WTC11 (cell line): Measurements from ENCODE around the gene PACS1. TPM values are rescaled to one million over a fixed set of nuclear protein-coding genes. Genes with fewer than 3 reads are reported as not detected.

Source experiments
- ATAC-seq: fragments of 200-7000 bp; cut with Tn5 transposase; 2 replicates; pipeline ENCODE4 v1.10.0; 2021; ENCODE audit warnings: mild to moderate bottlenecking, moderate library complexity
- CTCF ChIA-PET: fragments of 300-600 bp; sonication (Branson Sonifier 250); formaldehyde crosslinking; loops from one replicate; lab custom pipeline; 2021; ENCODE audit warnings: antibody characterized with exemption; lab: Charles Lee
- POLR2A ChIA-PET: fragments of 350-600 bp; sonication (Branson Sonifier 250); formaldehyde crosslinking; loops from one replicate; lab custom pipeline; 2021; ENCODE audit warnings: antibody characterized with exemption; lab: Charles Lee
- DNase-seq: peaks from one replicate; pipeline ENCODE4 v3.0.0; 2021; ENCODE audit warnings: low spot score
- H3K27ac Mint-ChIP-seq: 2 replicates; pipeline ENCODE4 v1.8.0; 2021; ENCODE audit warnings: mixed read lengths
- H3K27me3 Mint-ChIP-seq: 2 replicates; pipeline ENCODE4 v1.8.0; 2021; ENCODE audit warnings: low read depth, mild to moderate bottlenecking, moderate library complexity, mixed read lengths
- H3K36me3 Mint-ChIP-seq: 2 replicates; pipeline ENCODE4 v1.8.0; 2021; ENCODE audit warnings: mixed read lengths
- H3K4me1 Mint-ChIP-seq: 2 replicates; pipeline ENCODE4 v1.8.0; 2022; ENCODE audit warnings: mixed read lengths
- H3K4me3 Mint-ChIP-seq: 2 replicates; pipeline ENCODE4 v1.8.0; 2021; ENCODE audit warnings: mild to moderate bottlenecking, moderate library complexity, mixed read lengths
- H3K9me3 Mint-ChIP-seq: 2 replicates; pipeline ENCODE4 v1.8.0; 2021; ENCODE audit warnings: mixed read lengths
- CBFB ChIP-seq: sonication (generic); formaldehyde crosslinking; IDR thresholded peaks from 2 replicates; pipeline ENCODE4 v1.8.1; 2022; ENCODE audit warnings: mild to moderate bottlenecking, low read depth, missing genetic modification reagents
- EMX1 ChIP-seq: fragments of 250-450 bp; sonication (Bioruptor Pico); IDR thresholded peaks from 2 replicates; pipeline ENCODE4 v1.8.0; 2021; ENCODE audit warnings: mild to moderate bottlenecking
- IRF2 ChIP-seq: sonication (generic); formaldehyde crosslinking; IDR thresholded peaks from 2 replicates; pipeline ENCODE4 v1.8.0; 2022; ENCODE audit warnings: low read depth, missing genetic modification reagents, borderline replicate concordance
- JAZF1 ChIP-seq: fragments of 250-450 bp; sonication (Bioruptor Pico); IDR thresholded peaks from 2 replicates; pipeline ENCODE4 v1.9.0; 2021; ENCODE audit warnings: moderate library complexity, mild to moderate bottlenecking, inconsistent platforms
- NR2C2 ChIP-seq: sonication (generic); formaldehyde crosslinking; IDR thresholded peaks from 2 replicates; pipeline ENCODE4 v1.8.0; 2022; ENCODE audit warnings: mild to moderate bottlenecking, missing genetic modification reagents
- SMAD3 ChIP-seq: sonication (generic); formaldehyde crosslinking; IDR thresholded peaks from 2 replicates; pipeline ENCODE4 v1.8.0; 2022; ENCODE audit warnings: missing genetic modification reagents, mild to moderate bottlenecking, borderline replicate concordance
- ZBTB21 ChIP-seq: sonication (generic); formaldehyde crosslinking; IDR thresholded peaks from 2 replicates; pipeline ENCODE4 v1.8.1; 2023; ENCODE audit warnings: mild to moderate bottlenecking, missing genetic modification reagents, borderline replicate concordance
- ZNF263 ChIP-seq: sonication (generic); formaldehyde crosslinking; IDR thresholded peaks from 2 replicates; pipeline ENCODE4 v1.8.1; 2022; ENCODE audit warnings: low read depth, mild to moderate bottlenecking, moderate library complexity, missing genetic modification reagents
- ZNF423 ChIP-seq: fragments of 250-450 bp; sonication (Bioruptor Pico); IDR thresholded peaks from 2 replicates; pipeline ENCODE4 v2.1.2; 2022; ENCODE audit warnings: mild to moderate bottlenecking, moderate library complexity
- total RNA-seq: library from RNA; stranded (reverse); gene quantifications from 3 replicates; pipeline ENCODE4 v1.2.3, GENCODE V29; 2021
- TF ChIP-seq, protein P1 (sequence below): sonication (generic); formaldehyde crosslinking; IDR thresholded peaks from 2 replicates; pipeline ENCODE4 v1.8.0; 2022; ENCODE audit warnings: missing genetic modification reagents
- TF ChIP-seq, protein P2 (sequence below): sonication (generic); formaldehyde crosslinking; IDR thresholded peaks from 2 replicates; pipeline ENCODE4 v1.8.0; 2023; ENCODE audit warnings: missing genetic modification reagents
- TF ChIP-seq, protein P3 (sequence below): sonication (generic); formaldehyde crosslinking; IDR thresholded peaks from 2 replicates; pipeline ENCODE4 v1.8.1; 2022; ENCODE audit warnings: low read depth, missing genetic modification reagents, borderline replicate concordance
- TF ChIP-seq, protein P4 (sequence below): fragments of 250-450 bp; sonication (Bioruptor Pico); IDR thresholded peaks from 2 replicates; pipeline ENCODE4 v2.1.2; 2022; ENCODE audit warnings: mild to moderate bottlenecking, moderate library complexity
- TF ChIP-seq, protein P5 (sequence below): sonication (generic); formaldehyde crosslinking; conservative IDR thresholded peaks from 2 replicates; pipeline ENCODE4 v1.8.1; 2023; ENCODE audit warnings: mild to moderate bottlenecking, low read depth, missing genetic modification reagents, moderate library complexity
- TF ChIP-seq, protein P6 (sequence below): sonication (generic); formaldehyde crosslinking; IDR thresholded peaks from 2 replicates; pipeline ENCODE4 v1.8.0; 2023; ENCODE audit warnings: mild to moderate bottlenecking, missing genetic modification reagents
- TF ChIP-seq, protein P7 (sequence below): fragments of 250-450 bp; sonication (Bioruptor Pico); IDR thresholded peaks from 2 replicates; pipeline ENCODE4 v1.9.0; 2021; ENCODE audit warnings: moderate library complexity, mild to moderate bottlenecking, inconsistent platforms, borderline replicate concordance
- TF ChIP-seq, protein P8 (sequence below): sonication (generic); formaldehyde crosslinking; IDR thresholded peaks from 2 replicates; pipeline ENCODE4 v1.8.1; 2022; ENCODE audit warnings: mild to moderate bottlenecking, missing genetic modification reagents, moderate library complexity, borderline replicate concordance

PACS1 gene
- total RNA-seq, 1 experiment from 2014 or later, result 34.8 TPM

DNA sequence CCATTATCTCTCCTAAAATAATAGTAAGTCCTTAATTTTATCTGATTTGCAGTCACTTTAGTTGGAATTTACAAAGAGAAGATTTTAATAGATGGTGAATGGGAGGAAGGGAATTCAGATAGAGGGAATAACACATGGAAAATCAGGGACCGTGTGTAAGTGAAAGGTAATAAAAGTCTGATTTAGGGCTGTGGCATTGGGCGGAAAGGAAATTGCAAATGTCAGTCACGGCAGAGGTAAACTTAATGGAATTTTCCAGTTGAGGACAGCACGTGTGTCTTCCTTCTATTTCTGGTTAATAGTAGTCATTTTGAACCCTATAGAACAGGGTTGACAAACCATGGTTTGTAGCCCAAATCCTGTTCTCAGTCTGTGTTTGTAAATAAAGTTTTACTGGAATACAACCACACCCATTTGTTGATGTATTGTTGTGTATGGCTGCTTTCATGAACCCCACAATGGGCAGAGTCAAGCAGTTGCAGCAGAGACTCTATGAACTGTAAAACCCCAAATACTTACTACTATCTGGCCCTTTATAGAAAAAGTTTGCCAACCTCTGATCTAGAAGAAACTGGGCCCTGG, 34.1 kb downstream of the PACS1 start:
- H3K27ac Mint-ChIP-seq, result peak overlapping the region; percentile 17; the same call in 1 of the 2 replicates
- H3K4me3 Mint-ChIP-seq, result no peak overlapping the region
- DNase-seq (no peak), ATAC-seq (no peak)
- POLR2A ChIA-PET, result interaction anchor here (0.7 kb wide), 1 partner anchor 91 kb away, joined by 9 read pairs; no protein-coding TSS in a partner anchor
- H3K9me3 Mint-ChIP-seq, result no peaks in the 10 kb centered on the region
- peaks cover 21% of the 10 kb centered on the region for H3K4me1 Mint-ChIP-seq
- CTCF ChIA-PET, result interaction anchor here (0.7 kb wide), 1 partner anchor 76 kb away, joined by 4 read pairs; no protein-coding TSS in a partner anchor
- H3K27me3 Mint-ChIP-seq, result no peaks in the 10 kb centered on the region
- TF ChIP-seq EMX1 (no peak), JAZF1 (CRISPR knock-in tag) (no peak), ZNF423 (CRISPR knock-in tag) (no peak), NR2C2 (CRISPR knock-in tag) (no peak), IRF2 (CRISPR knock-in tag) (no peak)
- TF ChIP-seq, protein P1, sequence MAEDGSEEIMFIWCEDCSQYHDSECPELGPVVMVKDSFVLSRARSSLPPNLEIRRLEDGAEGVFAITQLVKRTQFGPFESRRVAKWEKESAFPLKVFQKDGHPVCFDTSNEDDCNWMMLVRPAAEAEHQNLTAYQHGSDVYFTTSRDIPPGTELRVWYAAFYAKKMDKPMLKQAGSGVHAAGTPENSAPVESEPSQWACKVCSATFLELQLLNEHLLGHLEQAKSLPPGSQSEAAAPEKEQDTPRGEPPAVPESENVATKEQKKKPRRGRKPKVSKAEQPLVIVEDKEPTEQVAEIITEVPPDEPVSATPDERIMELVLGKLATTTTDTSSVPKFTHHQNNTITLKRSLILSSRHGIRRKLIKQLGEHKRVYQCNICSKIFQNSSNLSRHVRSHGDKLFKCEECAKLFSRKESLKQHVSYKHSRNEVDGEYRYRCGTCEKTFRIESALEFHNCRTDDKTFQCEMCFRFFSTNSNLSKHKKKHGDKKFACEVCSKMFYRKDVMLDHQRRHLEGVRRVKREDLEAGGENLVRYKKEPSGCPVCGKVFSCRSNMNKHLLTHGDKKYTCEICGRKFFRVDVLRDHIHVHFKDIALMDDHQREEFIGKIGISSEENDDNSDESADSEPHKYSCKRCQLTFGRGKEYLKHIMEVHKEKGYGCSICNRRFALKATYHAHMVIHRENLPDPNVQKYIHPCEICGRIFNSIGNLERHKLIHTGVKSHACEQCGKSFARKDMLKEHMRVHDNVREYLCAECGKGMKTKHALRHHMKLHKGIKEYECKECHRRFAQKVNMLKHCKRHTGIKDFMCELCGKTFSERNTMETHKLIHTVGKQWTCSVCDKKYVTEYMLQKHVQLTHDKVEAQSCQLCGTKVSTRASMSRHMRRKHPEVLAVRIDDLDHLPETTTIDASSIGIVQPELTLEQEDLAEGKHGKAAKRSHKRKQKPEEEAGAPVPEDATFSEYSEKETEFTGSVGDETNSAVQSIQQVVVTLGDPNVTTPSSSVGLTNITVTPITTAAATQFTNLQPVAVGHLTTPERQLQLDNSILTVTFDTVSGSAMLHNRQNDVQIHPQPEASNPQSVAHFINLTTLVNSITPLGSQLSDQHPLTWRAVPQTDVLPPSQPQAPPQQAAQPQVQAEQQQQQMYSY (CRISPR knock-in tag), result no peak
- H3K36me3 Mint-ChIP-seq, result no peaks in the 10 kb centered on the region

DNA sequence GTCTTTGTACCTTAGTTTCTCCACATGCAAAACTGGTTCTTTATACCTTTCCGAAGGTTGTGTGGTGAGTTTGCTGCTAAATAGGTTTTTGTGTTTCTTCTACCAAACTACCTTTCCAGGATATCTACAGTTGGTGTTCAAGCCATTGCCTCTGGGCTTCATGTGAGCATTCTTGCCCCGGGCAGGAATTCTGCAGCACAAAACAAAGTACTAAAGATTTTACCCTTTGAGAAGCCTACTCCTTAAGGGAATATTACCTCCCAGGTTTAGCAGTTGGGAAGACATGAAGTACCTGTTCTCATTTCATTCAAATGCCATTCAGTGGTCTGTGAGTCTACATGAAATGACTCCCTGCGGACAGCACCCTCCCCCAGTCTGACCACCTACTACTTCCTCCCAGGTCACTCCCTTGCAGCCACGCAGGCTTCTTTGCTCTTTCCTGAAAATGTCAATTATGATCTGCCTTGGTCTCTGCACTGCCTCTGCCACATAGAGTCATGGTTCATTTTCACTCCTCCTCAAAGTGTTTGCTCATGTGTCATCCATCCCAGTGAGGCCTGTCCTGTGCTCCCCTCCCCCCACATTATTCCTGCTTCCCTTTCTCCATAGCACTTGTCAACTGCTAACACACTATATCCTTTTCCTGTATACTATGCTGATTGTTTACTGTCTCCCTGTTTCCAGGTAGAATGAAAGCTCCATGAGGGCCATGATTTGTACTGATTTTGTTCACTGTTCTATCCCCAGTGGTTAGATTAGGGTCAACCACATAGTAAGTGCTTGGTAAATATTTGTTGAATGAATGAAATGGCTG, 36.9 kb downstream of the PACS1 start:
- TF ChIP-seq, protein P2, sequence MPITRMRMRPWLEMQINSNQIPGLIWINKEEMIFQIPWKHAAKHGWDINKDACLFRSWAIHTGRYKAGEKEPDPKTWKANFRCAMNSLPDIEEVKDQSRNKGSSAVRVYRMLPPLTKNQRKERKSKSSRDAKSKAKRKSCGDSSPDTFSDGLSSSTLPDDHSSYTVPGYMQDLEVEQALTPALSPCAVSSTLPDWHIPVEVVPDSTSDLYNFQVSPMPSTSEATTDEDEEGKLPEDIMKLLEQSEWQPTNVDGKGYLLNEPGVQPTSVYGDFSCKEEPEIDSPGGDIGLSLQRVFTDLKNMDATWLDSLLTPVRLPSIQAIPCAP, result no peak
- TF ChIP-seq CBFB (CRISPR knock-in tag), result no peak
- no peak for TF ChIP-seq ZNF263 (CRISPR knock-in tag)
- TF ChIP-seq, protein P3, sequence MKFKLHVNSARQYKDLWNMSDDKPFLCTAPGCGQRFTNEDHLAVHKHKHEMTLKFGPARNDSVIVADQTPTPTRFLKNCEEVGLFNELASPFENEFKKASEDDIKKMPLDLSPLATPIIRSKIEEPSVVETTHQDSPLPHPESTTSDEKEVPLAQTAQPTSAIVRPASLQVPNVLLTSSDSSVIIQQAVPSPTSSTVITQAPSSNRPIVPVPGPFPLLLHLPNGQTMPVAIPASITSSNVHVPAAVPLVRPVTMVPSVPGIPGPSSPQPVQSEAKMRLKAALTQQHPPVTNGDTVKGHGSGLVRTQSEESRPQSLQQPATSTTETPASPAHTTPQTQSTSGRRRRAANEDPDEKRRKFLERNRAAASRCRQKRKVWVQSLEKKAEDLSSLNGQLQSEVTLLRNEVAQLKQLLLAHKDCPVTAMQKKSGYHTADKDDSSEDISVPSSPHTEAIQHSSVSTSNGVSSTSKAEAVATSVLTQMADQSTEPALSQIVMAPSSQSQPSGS (CRISPR knock-in tag), result no peak
- no peak for TF ChIP-seq SMAD3 (CRISPR knock-in tag)
- TF ChIP-seq, protein P4, sequence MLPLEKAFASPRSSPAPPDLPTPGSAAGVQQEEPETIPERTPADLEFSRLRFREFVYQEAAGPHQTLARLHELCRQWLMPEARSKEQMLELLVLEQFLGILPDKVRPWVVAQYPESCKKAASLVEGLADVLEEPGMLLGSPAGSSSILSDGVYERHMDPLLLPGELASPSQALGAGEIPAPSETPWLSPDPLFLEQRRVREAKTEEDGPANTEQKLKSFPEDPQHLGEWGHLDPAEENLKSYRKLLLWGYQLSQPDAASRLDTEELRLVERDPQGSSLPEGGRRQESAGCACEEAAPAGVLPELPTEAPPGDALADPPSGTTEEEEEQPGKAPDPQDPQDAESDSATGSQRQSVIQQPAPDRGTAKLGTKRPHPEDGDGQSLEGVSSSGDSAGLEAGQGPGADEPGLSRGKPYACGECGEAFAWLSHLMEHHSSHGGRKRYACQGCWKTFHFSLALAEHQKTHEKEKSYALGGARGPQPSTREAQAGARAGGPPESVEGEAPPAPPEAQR (CRISPR knock-in tag), result no peak
- TF ChIP-seq ZBTB21 (CRISPR knock-in tag), result no peak
- TF ChIP-seq, protein P5, sequence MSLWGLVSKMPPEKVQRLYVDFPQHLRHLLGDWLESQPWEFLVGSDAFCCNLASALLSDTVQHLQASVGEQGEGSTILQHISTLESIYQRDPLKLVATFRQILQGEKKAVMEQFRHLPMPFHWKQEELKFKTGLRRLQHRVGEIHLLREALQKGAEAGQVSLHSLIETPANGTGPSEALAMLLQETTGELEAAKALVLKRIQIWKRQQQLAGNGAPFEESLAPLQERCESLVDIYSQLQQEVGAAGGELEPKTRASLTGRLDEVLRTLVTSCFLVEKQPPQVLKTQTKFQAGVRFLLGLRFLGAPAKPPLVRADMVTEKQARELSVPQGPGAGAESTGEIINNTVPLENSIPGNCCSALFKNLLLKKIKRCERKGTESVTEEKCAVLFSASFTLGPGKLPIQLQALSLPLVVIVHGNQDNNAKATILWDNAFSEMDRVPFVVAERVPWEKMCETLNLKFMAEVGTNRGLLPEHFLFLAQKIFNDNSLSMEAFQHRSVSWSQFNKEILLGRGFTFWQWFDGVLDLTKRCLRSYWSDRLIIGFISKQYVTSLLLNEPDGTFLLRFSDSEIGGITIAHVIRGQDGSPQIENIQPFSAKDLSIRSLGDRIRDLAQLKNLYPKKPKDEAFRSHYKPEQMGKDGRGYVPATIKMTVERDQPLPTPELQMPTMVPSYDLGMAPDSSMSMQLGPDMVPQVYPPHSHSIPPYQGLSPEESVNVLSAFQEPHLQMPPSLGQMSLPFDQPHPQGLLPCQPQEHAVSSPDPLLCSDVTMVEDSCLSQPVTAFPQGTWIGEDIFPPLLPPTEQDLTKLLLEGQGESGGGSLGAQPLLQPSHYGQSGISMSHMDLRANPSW, result no peak
- TF ChIP-seq, protein P6, sequence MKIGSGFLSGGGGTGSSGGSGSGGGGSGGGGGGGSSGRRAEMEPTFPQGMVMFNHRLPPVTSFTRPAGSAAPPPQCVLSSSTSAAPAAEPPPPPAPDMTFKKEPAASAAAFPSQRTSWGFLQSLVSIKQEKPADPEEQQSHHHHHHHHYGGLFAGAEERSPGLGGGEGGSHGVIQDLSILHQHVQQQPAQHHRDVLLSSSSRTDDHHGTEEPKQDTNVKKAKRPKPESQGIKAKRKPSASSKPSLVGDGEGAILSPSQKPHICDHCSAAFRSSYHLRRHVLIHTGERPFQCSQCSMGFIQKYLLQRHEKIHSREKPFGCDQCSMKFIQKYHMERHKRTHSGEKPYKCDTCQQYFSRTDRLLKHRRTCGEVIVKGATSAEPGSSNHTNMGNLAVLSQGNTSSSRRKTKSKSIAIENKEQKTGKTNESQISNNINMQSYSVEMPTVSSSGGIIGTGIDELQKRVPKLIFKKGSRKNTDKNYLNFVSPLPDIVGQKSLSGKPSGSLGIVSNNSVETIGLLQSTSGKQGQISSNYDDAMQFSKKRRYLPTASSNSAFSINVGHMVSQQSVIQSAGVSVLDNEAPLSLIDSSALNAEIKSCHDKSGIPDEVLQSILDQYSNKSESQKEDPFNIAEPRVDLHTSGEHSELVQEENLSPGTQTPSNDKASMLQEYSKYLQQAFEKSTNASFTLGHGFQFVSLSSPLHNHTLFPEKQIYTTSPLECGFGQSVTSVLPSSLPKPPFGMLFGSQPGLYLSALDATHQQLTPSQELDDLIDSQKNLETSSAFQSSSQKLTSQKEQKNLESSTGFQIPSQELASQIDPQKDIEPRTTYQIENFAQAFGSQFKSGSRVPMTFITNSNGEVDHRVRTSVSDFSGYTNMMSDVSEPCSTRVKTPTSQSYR (CRISPR knock-in tag), result no peak
- TF ChIP-seq, protein P7, sequence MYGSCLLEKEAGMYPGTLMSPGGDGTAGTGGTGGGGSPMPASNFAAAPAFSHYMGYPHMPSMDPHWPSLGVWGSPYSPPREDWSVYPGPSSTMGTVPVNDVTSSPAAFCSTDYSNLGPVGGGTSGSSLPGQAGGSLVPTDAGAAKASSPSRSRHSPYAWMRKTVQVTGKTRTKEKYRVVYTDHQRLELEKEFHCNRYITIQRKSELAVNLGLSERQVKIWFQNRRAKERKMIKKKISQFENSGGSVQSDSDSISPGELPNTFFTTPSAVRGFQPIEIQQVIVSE (CRISPR knock-in tag), result no peak
- TF ChIP-seq, protein P8, sequence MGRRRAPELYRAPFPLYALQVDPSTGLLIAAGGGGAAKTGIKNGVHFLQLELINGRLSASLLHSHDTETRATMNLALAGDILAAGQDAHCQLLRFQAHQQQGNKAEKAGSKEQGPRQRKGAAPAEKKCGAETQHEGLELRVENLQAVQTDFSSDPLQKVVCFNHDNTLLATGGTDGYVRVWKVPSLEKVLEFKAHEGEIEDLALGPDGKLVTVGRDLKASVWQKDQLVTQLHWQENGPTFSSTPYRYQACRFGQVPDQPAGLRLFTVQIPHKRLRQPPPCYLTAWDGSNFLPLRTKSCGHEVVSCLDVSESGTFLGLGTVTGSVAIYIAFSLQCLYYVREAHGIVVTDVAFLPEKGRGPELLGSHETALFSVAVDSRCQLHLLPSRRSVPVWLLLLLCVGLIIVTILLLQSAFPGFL (CRISPR knock-in tag), result no peak
- peak overlapping the region; percentile 66 for H3K27ac Mint-ChIP-seq
- peaks cover 29% of the 10 kb centered on the region for H3K4me1 Mint-ChIP-seq
- no peaks in the 10 kb centered on the region for H3K27me3 Mint-ChIP-seq
- no peaks in the 10 kb centered on the region for H3K36me3 Mint-ChIP-seq
- ChIA-PET POLR2A (no interaction called here), CTCF (no interaction called here)
- no peak overlapping the region for H3K4me3 Mint-ChIP-seq
- DNase-seq (no peak), ATAC-seq (no peak)
- no peaks in the 10 kb centered on the region for H3K9me3 Mint-ChIP-seq
